OCI-LY3 (cell line): ENCODE results near the gene TENM4.

ENCODE experiments used
- H2AFZ ChIP-seq: fragments of 200-600, 300-600 bp; shearing (Covaris generic); 2 replicates; pipeline ENCODE4 v1.6.0; 2014; ENCODE audit warnings: antibody characterized with exemption, low read depth, low read length
- H3K27ac ChIP-seq: fragments of 200-600, 300-600 bp; sonication (generic); 2 replicates; pipeline ENCODE4 v1.5.1; 2014; ENCODE audit warnings: mild to moderate bottlenecking, low read length, moderate library complexity, mixed read lengths
- H3K27me3 ChIP-seq: fragments of 200-600, 300-600 bp; sonication (generic); 2 replicates; pipeline ENCODE4 v1.6.1; 2014; ENCODE audit warnings: low read depth, low read length, mixed read lengths
- H3K36me3 ChIP-seq: fragments of 200-600, 300-600 bp; sonication (generic); replicated peaks from 2 replicates; pipeline ENCODE3; 2014; ENCODE audit warnings: low read depth, low read length, mixed read lengths
- H3K4me1 ChIP-seq: fragments of 300-600, 200-600 bp; sonication (generic); 2 replicates; pipeline ENCODE4 v1.6.1; 2014; ENCODE audit warnings: low read length, mixed read lengths
- H3K4me2 ChIP-seq: fragments of 200-600, 300-600 bp; sonication (generic); 2 replicates; pipeline ENCODE4 v1.6.1; 2014; ENCODE audit warnings: low read length, mixed read lengths
- H3K4me3 ChIP-seq: fragments of 300-600, 200-600 bp; sonication (generic); 2 replicates; pipeline ENCODE4 v1.5.1; 2014; ENCODE audit warnings: antibody characterized with exemption, mild to moderate bottlenecking, low read length, moderate library complexity
- H3K79me2 ChIP-seq: fragments of 300-600, 200-600 bp; shearing (Covaris generic); 2 replicates; pipeline ENCODE4 v1.6.1; 2014; ENCODE audit warnings: mild to moderate bottlenecking, low read length, mixed read lengths
- H3K9ac ChIP-seq: fragments of 300-600, 200-600 bp; shearing (Covaris generic); 2 replicates; pipeline ENCODE4 v1.6.0; 2014; ENCODE audit warnings: mild to moderate bottlenecking, low read length, moderate library complexity
- H3K9me3 ChIP-seq: fragments of 200-600, 300-600 bp; shearing (Covaris generic); 2 replicates; pipeline ENCODE4 v1.6.1; 2014; ENCODE audit warnings: low read length, mixed read lengths; ENCODE audit not compliant: insufficient read depth
- H4K20me1 ChIP-seq: fragments of 200-600, 300-600 bp; sonication (generic); 2 replicates; pipeline ENCODE4 v1.6.1; 2016; ENCODE audit warnings: low read length, mixed read lengths; ENCODE audit not compliant: insufficient read depth
- EZH2phosphoT487 ChIP-seq: fragments of 200-600 bp; shearing (Covaris generic); IDR thresholded peaks from 2 replicates; pipeline ENCODE4 v1.6.1; 2018; ENCODE audit warnings: antibody characterized with exemption, mixed run types, low read depth
- TF ChIP-seq, protein P1 (sequence below): fragments of 200-600, 300-600 bp; sonication (generic); IDR thresholded peaks from 2 replicates; pipeline ENCODE4 v1.5.1; 2014; ENCODE audit warnings: antibody characterized with exemption, low read length, low read depth

TENM4 gene

DNA sequence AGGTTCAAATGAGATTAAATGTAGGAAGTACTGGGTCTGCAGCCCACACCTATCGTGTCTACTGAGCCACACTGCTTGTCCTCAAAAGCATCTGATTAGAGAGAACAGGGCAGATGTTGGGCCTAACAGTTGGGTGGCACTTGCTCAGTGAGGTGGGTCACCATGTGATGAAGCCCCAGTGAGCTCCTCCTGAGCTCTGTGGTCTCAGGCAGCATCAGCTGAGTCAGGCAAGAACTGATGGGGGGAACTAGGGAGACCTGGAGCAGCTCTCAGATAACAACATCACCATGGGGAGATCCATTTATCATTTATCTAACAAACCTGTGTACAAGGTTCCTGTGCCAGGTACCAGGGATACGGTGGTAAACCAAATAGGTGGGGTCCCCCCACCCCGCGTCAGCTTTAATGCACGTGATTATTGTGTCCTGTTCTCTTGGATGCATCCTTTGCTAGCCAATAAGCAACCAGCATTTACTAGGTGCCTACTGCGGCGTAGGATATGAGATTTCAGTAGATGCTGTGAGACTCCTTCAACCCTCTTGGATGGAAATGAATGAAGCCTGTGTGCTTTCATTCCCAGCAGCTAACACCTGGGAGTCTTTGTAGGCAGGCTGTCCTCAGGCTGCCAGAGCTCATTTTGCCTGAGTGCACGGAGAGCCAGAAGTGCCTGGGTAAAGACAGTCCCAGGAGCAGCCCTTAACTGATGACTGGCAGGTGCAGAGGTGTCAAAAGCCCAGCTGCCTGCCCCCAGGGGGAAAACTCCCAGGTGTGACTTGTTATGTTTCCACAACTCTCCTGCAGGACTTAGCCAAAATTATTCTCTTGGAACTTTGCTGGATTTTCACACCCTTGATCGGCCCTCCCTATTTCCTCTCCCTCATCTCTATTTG is 792.6 kb downstream of the TENM4 start:
- H3K36me3 ChIP-seq, result no peaks in the 10 kb centered on the region
- no peaks in the 10 kb centered on the region for H3K9me3 ChIP-seq
- no peaks in the 10 kb centered on the region for H3K4me1 ChIP-seq
- no peak overlapping the region for H3K9ac ChIP-seq
- no peak for TF ChIP-seq EZH2phosphoT487
- no peaks in the 10 kb centered on the region for H4K20me1 ChIP-seq
- no peak overlapping the region for H2AFZ ChIP-seq
- no peak overlapping the region for H3K4me2 ChIP-seq
- H3K79me2 ChIP-seq, result no peaks in the 10 kb centered on the region
- peaks cover 7% of the 10 kb centered on the region for H3K27me3 ChIP-seq
- no peak overlapping the region for H3K27ac ChIP-seq
- no peak overlapping the region for H3K4me3 ChIP-seq

DNA sequence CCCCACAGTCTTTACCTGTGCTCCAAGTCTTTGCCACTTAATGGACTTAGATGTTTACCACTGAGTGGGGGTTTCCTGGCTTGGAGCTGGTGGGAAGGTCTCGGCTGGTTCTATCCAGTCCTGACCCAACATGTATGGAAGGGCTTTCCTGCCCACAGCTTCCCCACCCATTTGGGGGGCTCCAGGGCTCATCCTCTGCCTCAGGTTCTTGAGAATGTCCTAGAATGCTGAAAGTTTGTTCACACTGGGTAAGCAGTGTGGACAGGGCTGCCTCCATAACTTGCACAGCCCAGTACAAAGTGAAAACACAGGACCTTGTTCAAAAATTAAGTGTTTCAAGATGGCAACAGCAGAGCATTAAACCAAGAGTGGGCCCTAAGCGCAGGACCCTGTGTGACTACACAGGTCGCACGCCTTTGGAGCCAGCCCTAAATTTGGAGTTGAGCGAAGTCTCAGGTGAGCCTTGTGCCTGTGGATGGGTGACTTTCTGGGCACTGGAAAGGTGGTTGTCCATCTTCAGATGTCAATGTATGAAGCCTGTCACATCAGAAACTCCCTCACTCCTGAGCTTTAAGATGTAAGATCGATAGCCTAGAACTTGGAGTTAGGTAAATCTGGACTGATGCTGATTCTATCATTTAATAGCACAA is 793.4 kb downstream of the TENM4 start:
- H3K9me3 ChIP-seq, result no peaks in the 10 kb centered on the region
- TF ChIP-seq, protein P1, sequence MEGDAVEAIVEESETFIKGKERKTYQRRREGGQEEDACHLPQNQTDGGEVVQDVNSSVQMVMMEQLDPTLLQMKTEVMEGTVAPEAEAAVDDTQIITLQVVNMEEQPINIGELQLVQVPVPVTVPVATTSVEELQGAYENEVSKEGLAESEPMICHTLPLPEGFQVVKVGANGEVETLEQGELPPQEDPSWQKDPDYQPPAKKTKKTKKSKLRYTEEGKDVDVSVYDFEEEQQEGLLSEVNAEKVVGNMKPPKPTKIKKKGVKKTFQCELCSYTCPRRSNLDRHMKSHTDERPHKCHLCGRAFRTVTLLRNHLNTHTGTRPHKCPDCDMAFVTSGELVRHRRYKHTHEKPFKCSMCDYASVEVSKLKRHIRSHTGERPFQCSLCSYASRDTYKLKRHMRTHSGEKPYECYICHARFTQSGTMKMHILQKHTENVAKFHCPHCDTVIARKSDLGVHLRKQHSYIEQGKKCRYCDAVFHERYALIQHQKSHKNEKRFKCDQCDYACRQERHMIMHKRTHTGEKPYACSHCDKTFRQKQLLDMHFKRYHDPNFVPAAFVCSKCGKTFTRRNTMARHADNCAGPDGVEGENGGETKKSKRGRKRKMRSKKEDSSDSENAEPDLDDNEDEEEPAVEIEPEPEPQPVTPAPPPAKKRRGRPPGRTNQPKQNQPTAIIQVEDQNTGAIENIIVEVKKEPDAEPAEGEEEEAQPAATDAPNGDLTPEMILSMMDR, result no peak
- no peak for TF ChIP-seq EZH2phosphoT487
- H3K27me3 ChIP-seq, result peaks cover 13% of the 10 kb centered on the region
- no peaks in the 10 kb centered on the region for H4K20me1 ChIP-seq
- no peak overlapping the region for H3K4me2 ChIP-seq
- H3K27ac ChIP-seq, result no peak overlapping the region
- no peak overlapping the region for H2AFZ ChIP-seq
- H3K79me2 ChIP-seq, result no peaks in the 10 kb centered on the region
- no peak overlapping the region for H3K4me3 ChIP-seq
- no peaks in the 10 kb centered on the region for H3K4me1 ChIP-seq
- H3K9ac ChIP-seq, result no peak overlapping the region
- H3K36me3 ChIP-seq, result no peaks in the 10 kb centered on the region

DNA sequence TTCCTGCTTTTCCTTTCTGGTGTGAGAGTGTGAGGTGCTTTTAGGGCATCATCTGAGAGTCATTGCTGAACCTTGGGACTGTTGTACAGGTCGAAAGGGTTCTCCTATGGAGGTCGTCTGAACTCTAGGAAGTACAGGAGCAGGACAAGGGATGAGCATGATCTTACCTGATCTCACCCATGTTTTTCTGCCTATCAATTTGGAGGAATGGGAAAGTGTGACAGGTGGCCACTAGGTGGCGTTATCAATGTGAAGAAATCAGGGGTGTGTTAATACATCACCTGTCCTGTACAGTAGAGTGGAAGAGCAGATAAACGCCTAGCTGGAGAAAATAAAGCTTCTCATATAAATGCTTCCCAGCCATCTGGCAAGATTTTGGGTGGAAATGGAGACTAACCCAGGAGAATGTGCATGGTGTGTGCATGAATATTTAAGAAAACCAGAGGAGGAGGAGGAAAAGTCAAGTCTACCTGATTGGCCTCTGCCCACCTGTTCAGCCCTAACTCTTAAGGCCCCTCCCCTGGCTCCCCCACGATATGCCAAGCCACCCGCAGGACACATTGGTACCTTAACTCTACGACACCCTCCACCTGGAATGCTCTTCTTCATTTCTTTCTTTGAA is 794.2 kb downstream of the TENM4 start:
- Histone ChIP-seq H3K36me3 (no peaks in the 10 kb centered on the region), H3K79me2 (no peaks in the 10 kb centered on the region), H2AFZ (no peak overlapping the region), H3K9me3 (no peaks in the 10 kb centered on the region), H3K27ac (no peak overlapping the region), H4K20me1 (no peaks in the 10 kb centered on the region), H3K4me3 (no peak overlapping the region), H3K4me2 (no peak overlapping the region), H3K9ac (no peak overlapping the region), H3K27me3 (peaks cover 13% of the 10 kb centered on the region), H3K4me1 (no peaks in the 10 kb centered on the region)
- TF ChIP-seq EZH2phosphoT487, result no peak
- TF ChIP-seq, protein P1, result peak; percentile 97

DNA sequence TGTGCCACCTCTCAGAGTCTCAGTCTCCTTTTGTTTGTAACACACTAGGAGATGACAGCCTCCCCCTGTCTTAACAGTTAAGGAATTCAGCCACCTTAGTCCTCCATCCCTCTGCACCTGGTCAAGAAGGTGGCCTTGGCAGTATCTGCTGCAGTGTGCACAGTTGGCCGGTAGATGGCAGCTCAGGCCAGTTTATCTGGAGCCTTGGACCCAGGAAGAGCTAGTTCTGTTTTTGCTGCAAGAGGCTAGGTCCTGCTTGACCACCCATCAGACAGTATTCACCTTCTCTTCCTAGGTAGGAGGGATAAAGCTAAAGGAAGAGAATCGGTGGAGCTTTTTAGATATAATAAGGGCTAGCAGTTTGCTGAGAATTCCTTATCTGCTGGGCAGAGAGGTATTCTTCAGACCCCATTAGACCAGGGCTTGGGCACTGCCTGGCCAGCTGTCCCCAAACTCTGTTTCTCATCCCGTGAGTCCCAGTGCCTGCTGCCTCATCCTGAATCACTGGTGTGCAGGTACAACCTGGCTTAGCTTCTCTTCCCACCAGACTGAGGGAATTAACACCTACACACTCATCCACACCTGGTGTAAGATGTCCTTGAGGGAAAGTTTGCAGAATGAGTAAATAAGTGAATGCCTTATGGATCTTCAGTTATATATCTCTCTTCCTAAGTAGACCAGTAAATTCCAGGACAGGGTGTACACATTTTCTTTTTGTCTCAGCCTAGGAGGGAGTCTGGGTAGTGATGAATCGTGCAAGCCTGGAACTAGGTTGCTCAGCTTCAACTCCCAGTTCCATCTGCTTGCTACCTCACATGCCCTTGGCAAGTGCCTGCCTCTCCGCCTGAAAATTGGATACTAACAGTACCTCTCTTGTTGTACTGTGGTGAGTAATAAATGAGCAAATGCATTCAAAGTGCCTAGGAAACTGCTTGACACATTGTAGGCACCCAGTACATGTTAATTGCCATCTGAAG is 795.3 kb downstream of the TENM4 start:
- Histone ChIP-seq H3K9ac (no peak overlapping the region), H3K79me2 (no peaks in the 10 kb centered on the region), H3K27ac (no peak overlapping the region), H3K27me3 (peaks cover 13% of the 10 kb centered on the region), H3K4me2 (peak overlapping the region; percentile 61), H3K4me3 (peak overlapping the region; percentile 48), H3K36me3 (no peaks in the 10 kb centered on the region), H2AFZ (peak overlapping the region; percentile 51; the same call in 1 of the 2 replicates), H3K4me1 (no peaks in the 10 kb centered on the region), H4K20me1 (no peaks in the 10 kb centered on the region), H3K9me3 (no peaks in the 10 kb centered on the region)
- TF ChIP-seq, protein P1, result peak; percentile 99
- TF ChIP-seq EZH2phosphoT487, result no peak
